H1 (cell line): ENCODE results near the gene MAP4. TPM values are rescaled to one million over a fixed set of nuclear protein-coding genes. Genes with fewer than 3 reads are reported as not detected.

Experiments
- CTCF ChIA-PET: fragments of 300-600 bp; sonication (Branson Sonifier 250); formaldehyde crosslinking; loops from one replicate; lab custom pipeline; 2021; ENCODE audit not compliant: partially characterized antibody; lab: Charles Lee
- POLR2A ChIA-PET: fragments of 300-600 bp; sonication (Branson Sonifier 250); formaldehyde crosslinking; loops from one replicate; lab custom pipeline; 2021; ENCODE audit warnings: inconsistent platforms; ENCODE audit not compliant: partially characterized antibody; lab: Charles Lee
- DNase-seq, 2 experiments: peaks; one replicate each; pipeline versions ENCODE4 v3.0.0 to v3.0.0-alpha.2; 2010 to 2022; ENCODE audit warnings: low spot score in 2 of 2, low read depth in 1 of 2, mixed read lengths in 1 of 2
- FAIRE-seq: peaks from 2 replicates; lab custom pipeline; 2011; peaks lifted over from hg19 to GRCh38; lab: Jason Lieb, UNC
- H2AFZ ChIP-seq: 2 replicates; pipeline ENCODE4 v1.8.1; 2012; ENCODE audit warnings: low read length, inconsistent platforms
- H2AK5ac ChIP-seq: 2 replicates; pipeline ENCODE4 v1.6.1; 2013; ENCODE audit warnings: low read depth, low read length
- H2BK120ac ChIP-seq: replicated peaks from 2 replicates; pipeline ENCODE3; 2013; ENCODE audit warnings: low read depth, low read length, inconsistent platforms
- H2BK12ac ChIP-seq: 2 replicates; pipeline ENCODE4 v1.6.1; 2013; ENCODE audit warnings: low read depth, low read length
- H2BK15ac ChIP-seq: 2 replicates; pipeline ENCODE4 v1.6.1; 2013; ENCODE audit warnings: low read length
- H2BK20ac ChIP-seq: 2 replicates; pipeline ENCODE4 v1.6.1; 2013; ENCODE audit warnings: low read length
- H2BK5ac ChIP-seq: 2 replicates; pipeline ENCODE4 v1.6.1; 2013; ENCODE audit warnings: low read depth, low read length
- H3K14ac ChIP-seq: 2 replicates; pipeline ENCODE4 v1.6.1; 2013; ENCODE audit warnings: inconsistent platforms; ENCODE audit not compliant: insufficient read length
- H3K18ac ChIP-seq: 2 replicates; pipeline ENCODE4 v1.6.1; 2013; ENCODE audit warnings: low read length; ENCODE audit errors: extremely low read depth
- H3K23ac ChIP-seq: 2 replicates; pipeline ENCODE4 v1.6.1; 2013; ENCODE audit warnings: inconsistent platforms; ENCODE audit not compliant: insufficient read length
- H3K23me2 ChIP-seq: 2 replicates; pipeline ENCODE4 v1.6.1; 2013; ENCODE audit warnings: low read depth, low read length
- H3K27ac ChIP-seq: 2 replicates; pipeline ENCODE4 v1.6.1; 2011; ENCODE audit warnings: low read depth, low read length, inconsistent platforms
- H3K27me3 ChIP-seq, 4 experiments: replicated peaks in 1 of 4; 1 replicate in 1 of 4; 2 replicates in 3 of 4; pipeline versions ENCODE4 v1.6.1 to v1.8.1; 2011 to 2013; ENCODE audit warnings: low read length in 3 of 4, mild to moderate bottlenecking in 3 of 4, inconsistent platforms in 2 of 4, mixed read lengths in 2 of 4, moderate library complexity in 1 of 4; ENCODE audit not compliant: control insufficient read depth in 3 of 4, insufficient read depth in 3 of 4; ENCODE audit errors: extremely low read depth in 1 of 4
- H3K36me3 ChIP-seq, 4 experiments: 2 replicates each; pipeline versions ENCODE4 v1.6.1 to v1.8.1; 2011 to 2013; ENCODE audit warnings: mild to moderate bottlenecking in 4 of 4, low read length in 3 of 4, moderate library complexity in 2 of 4, control low read depth in 1 of 4, inconsistent platforms in 1 of 4; ENCODE audit not compliant: insufficient read depth in 4 of 4, control insufficient read depth in 2 of 4
- H3K4ac ChIP-seq: replicated peaks from 2 replicates; pipeline ENCODE3; 2013; ENCODE audit warnings: low read length, low read depth, mixed read lengths, inconsistent platforms; ENCODE audit not compliant: insufficient read length
- H3K4me1 ChIP-seq, 4 experiments: replicated peaks in 1 of 4; 1 replicate in 1 of 4; 2 replicates in 3 of 4; pipeline versions ENCODE4 v1.6.1 to v1.8.1; 2011 to 2013; ENCODE audit warnings: low read length in 3 of 4, inconsistent platforms in 2 of 4, mixed read lengths in 1 of 4; ENCODE audit not compliant: insufficient read depth in 4 of 4, control insufficient read depth in 3 of 4
- H3K4me2 ChIP-seq, 2 experiments: 2 replicates each; pipeline versions ENCODE4 v1.6.1 to v1.8.1; 2011 to 2013; ENCODE audit warnings: low read depth in 2 of 2, low read length in 2 of 2, control low read depth in 1 of 2, inconsistent platforms in 1 of 2, mild to moderate bottlenecking in 1 of 2; ENCODE audit not compliant: insufficient read depth in 1 of 2
- H3K4me3 ChIP-seq, 4 experiments: fragments of 200-600, 300-600 bp in 1 of 4; sonication (generic), shearing (Covaris generic), sonication (Bioruptor Twin) in 1 of 4; 2 replicates each; pipeline versions ENCODE4 v1.5.1 to v1.8.1; 2011 to 2016; ENCODE audit warnings: low read length in 4 of 4, low read depth in 3 of 4, control low read depth in 2 of 4, inconsistent platforms in 2 of 4, mild to moderate bottlenecking in 2 of 4, mixed read lengths in 1 of 4, moderate library complexity in 1 of 4; ENCODE audit not compliant: insufficient read depth in 2 of 4; ENCODE audit errors: extremely low read depth in 1 of 4
- H3K56ac ChIP-seq: replicated peaks from 2 replicates; pipeline ENCODE3; 2013; ENCODE audit warnings: low read depth, mild to moderate bottlenecking, mixed read lengths, low read length, inconsistent platforms; ENCODE audit not compliant: insufficient read length
- H3K79me1 ChIP-seq: 2 replicates; pipeline ENCODE4 v1.6.1; 2013; ENCODE audit warnings: low read depth, low read length, control low read depth
- H3K79me2 ChIP-seq, 2 experiments: 2 replicates each; pipeline versions ENCODE4 v1.6.1 to v1.8.1; 2012 to 2013; ENCODE audit warnings: low read length in 2 of 2, mild to moderate bottlenecking in 2 of 2, inconsistent platforms in 1 of 2; ENCODE audit not compliant: insufficient read depth in 2 of 2, control insufficient read depth in 1 of 2
- H3K9ac ChIP-seq, 4 experiments: replicated peaks in 1 of 4; 1 replicate in 1 of 4; 2 replicates in 3 of 4; pipeline versions ENCODE4 v1.6.1 to v1.8.1; 2011 to 2013; ENCODE audit warnings: low read depth in 3 of 4, low read length in 3 of 4, control low read depth in 2 of 4, mild to moderate bottlenecking in 2 of 4, moderate library complexity in 2 of 4, inconsistent platforms in 1 of 4; ENCODE audit errors: extremely low read depth in 1 of 4
- H3K9me3 ChIP-seq, 2 experiments: 2 replicates each; pipeline versions ENCODE4 v1.6.1 to v1.8.1; 2012 to 2013; ENCODE audit warnings: mild to moderate bottlenecking in 2 of 2, moderate library complexity in 2 of 2, control low read depth in 1 of 2, inconsistent platforms in 1 of 2, low read depth in 1 of 2, low read length in 1 of 2, mixed read lengths in 1 of 2; ENCODE audit not compliant: insufficient read depth in 2 of 2
- H4K20me1 ChIP-seq, 2 experiments: replicated peaks in 1 of 2; 2 replicates each; pipeline versions ENCODE3 to v1.8.1; 2011 to 2013; ENCODE audit warnings: inconsistent platforms in 2 of 2, low read length in 2 of 2, mild to moderate bottlenecking in 1 of 2; ENCODE audit not compliant: insufficient read depth in 2 of 2, control insufficient read depth in 1 of 2
- H4K5ac ChIP-seq: 2 replicates; pipeline ENCODE4 v1.6.1; 2013; ENCODE audit warnings: low read length, low read depth, mixed read lengths, inconsistent platforms; ENCODE audit not compliant: insufficient read length
- H4K8ac ChIP-seq: 2 replicates; pipeline ENCODE4 v1.8.0; 2013; ENCODE audit warnings: mild to moderate bottlenecking, moderate library complexity, low read length, inconsistent platforms; ENCODE audit not compliant: insufficient read depth; ENCODE audit errors: extremely low read depth
- H4K91ac ChIP-seq: replicated peaks from 2 replicates; pipeline ENCODE3; 2013; ENCODE audit warnings: low read length, mixed read lengths, inconsistent platforms; ENCODE audit not compliant: insufficient read length
- CHD2 ChIP-seq: IDR thresholded peaks from 2 replicates; pipeline ENCODE4 v1.6.1; 2012; ENCODE audit warnings: low read length, improper control_type of control experiment
- EGR1 ChIP-seq: IDR thresholded peaks from 2 replicates; pipeline ENCODE4 v1.6.1; 2011; ENCODE audit warnings: low read depth, low read length, borderline replicate concordance
- FOSL1 ChIP-seq: IDR thresholded peaks from 2 replicates; pipeline ENCODE4 v1.6.1; 2011; ENCODE audit warnings: mild to moderate bottlenecking, low read depth, low read length, moderate library complexity; ENCODE audit not compliant: insufficient read depth
- GABPA ChIP-seq: IDR thresholded peaks from 2 replicates; pipeline ENCODE4 v1.6.1; 2011; ENCODE audit warnings: mild to moderate bottlenecking, low read length, moderate library complexity, borderline replicate concordance; ENCODE audit not compliant: insufficient read depth
- MAFK ChIP-seq: IDR thresholded peaks from 2 replicates; pipeline ENCODE4 v1.6.1; 2012; ENCODE audit warnings: low read depth, mild to moderate bottlenecking, improper control_type of control experiment, low read length
- YY1 ChIP-seq: IDR thresholded peaks from 2 replicates; pipeline ENCODE4 v1.6.1; 2011; ENCODE audit warnings: low read depth, mild to moderate bottlenecking, low read length
- WGBS, 2 experiments: shearing (Covaris generic) in 1 of 2; methylation state at CpG; one replicate each; pipeline versions ENCODE4 v1.1.6 to v1.1.7; 2013 to 2015; ENCODE audit warnings: low lambda C conversion rate in 2 of 2, mixed read lengths in 2 of 2, inconsistent platforms in 1 of 2, low coverage in 1 of 2, missing lambda C conversion rate in 1 of 2; ENCODE audit not compliant: insufficient replicate concordance in 2 of 2, insufficient coverage in 1 of 2, insufficient read length in 1 of 2; ENCODE audit errors: extremely low coverage in 1 of 2, missing lambda C conversion rate in 1 of 2; 5-methylcytosine and 5-hydroxymethylcytosine counted together
- polyA plus RNA-seq, 7 experiments: library from polyadenylated mRNA; depleted of rRNA in 3 of 7; stranded (reverse) in 5 of 7; unstranded in 2 of 7; fragments of >200 nt in 5 of 7; fragments of 200-250 nt in 2 of 7; gene quantifications; 1 replicate in 5 of 7; 2 replicates in 1 of 7; 4 replicates in 1 of 7; pipeline versions ENCODE4 v1.2.1 to v1.2.3, GENCODE V29; 2011 to 2013; ENCODE audit warnings: missing spikeins in 2 of 7, mixed read lengths in 2 of 7
- total RNA-seq: library from RNA; stranded (reverse); fragmentation: NEBNext Ultra II Directional; extraction: Animal tissue kit (Norgen Biotek cat#: 25700); gene quantifications from 2 replicates; pipeline ENCODE4 v1.2.1, GENCODE V29; 2021

The MAP4 gene
- total and polyA plus RNA-seq, 2 of the 8 experiments (the other 6 are each of a cell fraction or from before 2014, with no cell fraction given), result 67.0 to 179 TPM

DNA sequence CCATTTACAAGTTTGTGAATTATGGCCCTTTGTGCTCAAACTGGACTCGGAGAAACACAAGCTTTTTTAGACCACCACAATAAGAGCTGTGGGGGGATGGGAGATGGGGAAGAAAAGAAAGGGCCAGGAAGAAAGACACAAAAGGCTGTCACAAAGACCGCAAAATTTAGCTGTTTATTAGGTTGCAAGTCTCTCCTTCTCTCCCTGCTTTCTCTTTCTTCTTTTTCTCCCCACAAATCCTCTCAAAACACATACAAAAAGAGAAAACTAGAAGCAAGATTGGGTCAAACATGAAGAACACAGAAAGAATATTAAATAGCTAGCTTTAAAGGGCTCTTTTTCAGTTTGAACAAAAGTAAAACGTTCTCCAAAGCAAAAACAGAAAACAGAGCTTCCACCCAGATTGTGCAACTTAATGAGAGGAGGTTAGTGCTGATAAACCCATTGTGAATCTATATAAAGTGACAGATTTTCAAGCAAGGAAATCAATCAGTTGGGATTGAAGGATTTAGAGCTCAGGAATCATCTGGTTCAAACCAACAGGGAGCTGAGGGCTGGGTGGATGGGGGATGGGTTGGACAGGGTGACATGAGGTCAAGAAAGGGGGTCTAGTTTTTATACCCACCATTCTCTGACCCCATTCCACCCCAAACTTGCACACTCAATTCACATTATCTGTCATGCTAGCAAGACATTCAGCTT, 125.9 kb downstream of the MAP4 start:
- Histone ChIP-seq H3K4me1 (peaks cover 0 to 23% (median 17%) of the 10 kb centered on the region in 4 experiments; a peak in 6 of 7 replicates), H4K91ac (no peak overlapping the region), H3K4me3 (peak overlapping the region in 1 of 4 experiments; percentile 35; a peak in 2 of 8 replicates), H3K9me3 (no peaks in the 10 kb centered on the region; a peak in 1 of 4 replicates), H3K79me1 (no peaks in the 10 kb centered on the region), H2BK120ac (no peak overlapping the region), H2BK20ac (no peak overlapping the region)
- no peak for TF ChIP-seq EGR1
- TF ChIP-seq MAFK, result no peak
- TF ChIP-seq CHD2, result no peak
- TF ChIP-seq YY1, result no peak
- TF ChIP-seq GABPA, result no peak
- TF ChIP-seq FOSL1, result no peak
- TF ChIP-seq, all 59 proteins: peak for 0
- Histone ChIP-seq H3K27me3 (no peaks in the 10 kb centered on the region), H2AFZ (no peak overlapping the region), H3K14ac (no peak overlapping the region), H2BK12ac (no peak overlapping the region), H3K23me2 (no peaks in the 10 kb centered on the region), H3K4ac (no peak overlapping the region), H3K4me2 (peak overlapping the region; percentile 14 to 56), H3K9ac (no peak overlapping the region; a peak in 2 of 7 replicates), H4K20me1 (no peaks in the 10 kb centered on the region), H3K36me3 (peaks cover 0 to 3% (median 1%) of the 10 kb centered on the region in 4 experiments; a peak in 3 of 8 replicates), H3K56ac (no peak overlapping the region), H3K27ac (peak overlapping the region; percentile 32; the same call in 1 of the 2 replicates), H2BK5ac (0 out of 2 replicates have a peak overlapping the region, but pooled peaks have one; percentile 22), H2AK5ac (no peak overlapping the region), H3K23ac (no peak overlapping the region), H2BK15ac (peak overlapping the region; percentile 13; the same call in 1 of the 2 replicates), H4K8ac (no peak overlapping the region), H3K18ac (peak overlapping the region; percentile 39; the same call in 1 of the 2 replicates), H3K79me2 (peaks cover 0 to 5% of the 10 kb centered on the region in 2 experiments; a peak in 1 of 4 replicates), H4K5ac (no peak overlapping the region)
- DNase-seq (no peak), FAIRE-seq (no peak)
- 72% methylated on average over 3 of the region's 3 CpGs; no CpG with 5 or more reads in 1 of the 2 experiments for WGBS, 2 experiments
- ChIA-PET POLR2A (interaction anchor here (0.6 to 1.7 kb wide), 5 partner anchors 18 to 616 kb away, joined by 3 to 8 read pairs (median 4); no protein-coding TSS in a partner anchor), CTCF (interaction anchor here (0.6 to 4.8 kb wide), 9 partner anchors 9 to 268 kb away, joined by 3 to 21 read pairs (median 4); no protein-coding TSS in a partner anchor)
